Measurements from ENCODE around the gene CEP295NL.

CEP295NL gene

DNA sequence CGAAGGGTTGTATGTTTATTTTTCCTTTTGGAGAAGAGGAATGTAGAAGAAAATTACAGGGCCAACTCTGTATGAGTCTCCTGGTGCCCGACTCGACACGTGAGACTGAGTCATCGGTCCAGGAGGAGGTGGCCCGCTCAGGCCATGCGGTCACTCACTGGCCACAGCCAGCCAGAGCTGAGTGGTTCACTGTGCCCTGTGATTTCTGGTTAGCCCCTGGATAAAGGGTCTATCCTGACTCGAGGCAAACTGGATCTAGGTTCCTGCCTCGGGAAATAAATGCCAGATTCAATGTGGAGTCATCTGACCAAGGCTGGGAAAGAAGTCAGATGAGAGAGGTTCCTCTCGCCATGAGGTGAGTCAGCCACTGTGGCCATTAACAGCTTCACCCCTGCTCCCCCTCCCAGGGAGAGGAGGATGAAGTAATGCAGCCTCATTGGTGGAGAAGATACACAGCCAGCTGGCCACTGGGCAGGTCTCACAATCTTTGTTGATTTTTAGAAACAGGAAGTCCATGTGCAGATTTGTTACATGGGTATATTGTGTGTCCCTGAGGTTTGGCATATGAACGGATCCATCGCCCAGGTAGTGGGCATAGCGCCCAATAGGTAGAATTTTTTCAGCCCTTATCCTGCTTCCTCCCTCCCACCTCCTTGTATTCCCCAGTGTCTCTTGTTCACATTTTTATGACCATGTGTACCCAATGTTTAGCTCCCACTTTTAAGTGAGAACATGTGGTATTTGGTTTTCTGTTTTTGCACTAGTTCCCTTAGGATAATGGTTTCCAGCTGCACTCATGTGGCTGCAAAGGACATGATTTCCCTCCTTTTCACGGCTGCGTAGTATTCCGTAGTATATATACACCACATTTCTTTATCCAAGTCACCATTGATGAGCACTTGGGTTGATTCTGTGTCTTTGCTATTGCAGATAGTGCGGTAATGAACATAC lies 40.7 kb downstream of the CEP295NL start:
- DNase-seq: no peak

DNA sequence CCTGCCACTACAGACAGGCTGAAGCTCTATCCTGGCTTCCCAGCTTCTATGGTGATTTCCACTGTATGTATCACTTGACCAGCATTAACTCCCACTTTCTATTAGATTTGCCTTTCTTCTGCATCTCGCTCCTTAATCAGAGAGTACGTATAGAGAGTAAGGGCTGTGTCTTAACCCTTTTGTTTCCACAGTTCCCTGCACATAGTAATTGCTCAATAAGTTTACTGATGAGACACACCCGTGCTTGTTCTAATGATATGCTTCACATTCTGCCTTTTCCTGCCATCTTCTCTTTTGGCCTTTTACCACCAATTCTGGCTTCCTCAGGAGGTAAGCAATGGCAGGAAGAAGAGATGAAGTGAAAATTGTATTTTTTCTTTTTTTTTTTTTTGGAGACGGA lies 41.8 kb downstream of the CEP295NL start:
- DNase-seq: no peak

GRCh38 chr17:78859051-78859450 lies 44.0 kb downstream of the CEP295NL start:
- no peak for DNase-seq

DNA sequence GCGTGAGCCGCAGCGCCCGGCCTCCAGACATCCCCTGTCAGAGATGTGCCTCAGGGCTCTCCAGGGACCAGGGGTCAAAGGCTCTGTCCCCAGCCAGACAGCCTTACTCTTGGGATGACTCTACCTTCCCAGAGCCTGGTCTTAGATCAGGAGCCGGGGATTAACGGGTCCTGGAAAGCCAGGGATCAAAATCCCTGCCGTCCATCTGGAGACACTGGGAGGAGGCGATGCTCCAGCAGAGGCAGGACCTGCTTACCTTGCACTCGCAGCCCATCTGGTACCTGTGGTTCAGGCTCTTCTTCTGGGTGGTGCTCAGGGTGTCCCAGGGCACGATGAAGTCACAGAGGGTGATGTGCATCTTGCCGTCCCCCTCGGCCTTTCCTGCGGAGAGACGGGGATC lies 45.7 kb downstream of the CEP295NL start:
- DNase-seq: no peak

GRCh38 chr17:78855561-78856165 lies 47.3 kb downstream of the CEP295NL start:
- DNase-seq: no peak

DNA sequence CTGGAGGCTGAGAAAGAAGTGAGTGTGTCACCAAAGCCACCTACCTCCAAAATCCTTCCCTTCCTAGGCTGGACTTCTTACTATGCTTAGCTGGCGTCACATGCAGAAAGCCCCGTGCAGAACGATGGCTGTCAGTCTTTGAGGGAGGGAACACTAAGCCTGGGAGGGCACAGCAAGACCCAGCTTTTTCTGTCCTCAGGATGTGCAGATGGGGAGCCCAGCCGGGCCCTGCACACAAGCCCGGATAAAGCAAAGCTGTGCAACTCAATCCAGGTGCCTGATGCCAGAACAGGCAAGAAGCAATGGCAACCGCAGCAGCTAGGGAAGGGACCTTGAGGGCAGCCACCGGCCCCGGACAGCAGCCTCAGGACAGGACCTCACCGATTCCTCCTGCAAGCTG lies 48.5 kb downstream of the CEP295NL start:
- DNase-seq: no peak

DNA sequence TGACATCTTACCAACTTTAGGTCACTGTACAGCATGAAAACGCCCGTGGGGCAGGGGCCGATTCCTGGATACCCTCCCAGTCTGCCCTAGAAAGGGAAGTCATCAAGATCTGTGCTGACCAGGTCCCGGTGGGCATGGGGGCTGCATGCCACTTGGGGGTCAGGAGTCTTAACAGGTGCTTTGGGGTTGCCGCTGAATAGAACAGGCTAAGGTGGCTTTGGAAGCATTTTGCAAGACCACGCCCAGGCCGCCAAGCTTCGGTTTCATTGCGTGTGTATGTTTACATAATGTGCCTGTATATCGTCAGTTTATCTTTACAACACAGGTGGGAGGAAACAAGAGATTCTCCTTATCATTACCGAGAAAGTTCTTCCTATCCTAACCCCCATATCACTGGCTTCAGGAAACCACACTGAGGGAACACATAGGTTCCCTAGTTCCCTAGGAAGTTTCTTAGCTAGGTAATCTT lies 49.0 kb downstream of the CEP295NL start:
- no peak for DNase-seq

DNA sequence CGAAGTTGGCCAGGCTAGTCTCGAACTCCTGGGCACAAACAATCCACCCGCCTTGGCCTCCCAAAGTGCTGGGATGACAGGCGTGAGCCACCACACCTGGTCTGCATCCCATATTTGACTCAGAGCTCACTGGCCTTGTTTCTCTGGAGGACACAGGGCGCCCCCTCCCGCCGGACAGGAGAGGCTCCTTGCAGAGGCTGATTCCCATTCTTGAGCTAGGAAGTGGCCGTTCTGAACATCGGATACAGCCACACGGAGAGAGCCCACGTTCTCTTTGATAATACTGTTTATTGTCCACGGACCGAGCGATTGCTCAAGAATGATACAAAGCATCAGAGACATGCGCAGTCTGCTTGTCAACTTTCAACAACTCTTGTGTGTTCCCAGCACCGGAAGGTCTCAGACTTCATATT lies 50.3 kb downstream of the CEP295NL start:
- no peak for DNase-seq

GRCh38 chr17:78849026-78849425 lies 54.0 kb downstream of the CEP295NL start:
- no peak for DNase-seq

DNA sequence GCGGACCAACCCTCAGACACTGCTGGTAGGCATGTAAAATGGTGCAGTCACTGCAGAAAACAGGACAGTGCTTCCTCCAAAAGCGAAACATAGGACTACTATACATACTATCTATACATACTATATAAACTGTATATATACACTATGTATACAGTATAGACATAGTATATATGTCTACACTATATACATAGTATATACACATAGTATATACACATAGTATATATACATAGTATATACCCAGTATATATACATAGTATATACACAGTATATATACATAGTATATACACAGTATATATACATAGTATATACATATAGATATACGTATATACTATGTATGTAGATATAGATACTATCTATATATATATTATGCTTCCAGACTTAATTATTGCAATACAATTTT lies 55.9 kb downstream of the CEP295NL start:
- DNase-seq: no peak

GRCh38 chr17:78844301-78845005 lies 58.5 kb downstream of the CEP295NL start:
- no peak for DNase-seq

GRCh38 chr17:78842881-78843565 lies 60.0 kb downstream of the CEP295NL start:
- peak; percentile 71 for DNase-seq

DNA sequence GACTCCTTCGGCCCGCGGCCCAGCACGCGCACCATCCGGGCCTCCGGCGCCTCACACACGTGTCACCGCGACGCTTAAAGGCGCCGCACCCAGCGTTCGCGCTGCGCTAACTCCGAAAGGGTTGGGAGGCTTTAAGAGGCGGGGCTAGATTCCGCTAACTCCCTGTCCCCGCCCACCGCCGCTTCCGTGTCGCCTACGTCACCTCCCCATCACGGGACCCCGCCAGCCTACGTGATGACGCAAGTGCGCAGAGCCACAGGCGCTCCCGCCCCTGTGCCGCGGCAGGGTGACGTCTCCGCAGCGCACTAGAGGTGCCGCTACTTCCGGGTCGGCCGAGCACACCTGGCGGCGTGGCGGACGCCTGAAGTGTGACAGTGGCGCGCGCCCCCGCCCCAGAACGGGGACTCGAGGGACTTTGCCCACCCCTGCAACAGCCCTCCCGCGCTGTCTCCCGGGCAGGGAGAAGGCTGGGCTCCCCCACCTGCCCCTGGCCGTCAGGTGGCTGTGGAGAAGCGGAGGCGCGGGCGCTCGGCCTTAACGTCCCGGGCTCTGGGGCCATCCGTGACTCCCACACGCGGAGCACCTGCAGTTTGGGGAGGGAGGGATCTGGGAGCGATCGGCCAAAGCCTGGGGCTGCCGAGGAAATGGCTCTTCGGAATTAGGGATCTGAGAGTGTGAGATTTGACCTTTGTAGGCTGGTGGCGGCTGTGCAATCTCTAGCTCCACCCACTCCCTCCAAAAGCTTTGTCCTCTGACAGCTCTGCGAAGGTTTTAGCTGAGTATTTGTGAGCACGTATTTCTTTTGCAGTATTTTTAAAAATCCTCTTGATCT lies 62.0 kb downstream of the CEP295NL start, which contains the start of gene USP36:
Gene USP36, minus strand, starts transcription at position 35 of the 832 bp plus-strand sequence. CDS start 4,451 bp downstream, outside the sequence.
- peak; percentile 100 for DNase-seq

Measured in CD4-positive, alpha-beta T cell treated with Interleukin-17A for 4 hours (primary cell).